CD14-positive monocyte (primary cell): Measurements from ENCODE around the gene EFHC1. TPM values are rescaled to one million over a fixed set of nuclear protein-coding genes. Genes with fewer than 3 reads are reported as not detected.
A peak's percentile ranks its signal among the peaks of the same experiment; 100 is the strongest.

Source experiments
- DNase-seq, 3 donors: peaks; one replicate each; pipeline ENCODE4 v3.0.0-alpha.2; 2011 to 2022
- H2AFZ ChIP-seq: 2 replicates; pipeline ENCODE4 v1.6.0; 2012; ENCODE audit warnings: mild to moderate bottlenecking, low read depth, low read length, inconsistent platforms; ENCODE audit not compliant: insufficient read depth, poor library complexity, severe bottlenecking
- H3K27ac ChIP-seq, 2 donors: 1 replicate in 1 of 2; 2 replicates in 1 of 2; pipeline ENCODE4 v1.5.1; 2012 to 2013; ENCODE audit warnings: low read length in 2 of 2, control low read depth in 1 of 2, inconsistent platforms in 1 of 2, low read depth in 1 of 2, mild to moderate bottlenecking in 1 of 2
- H3K27me3 ChIP-seq, 2 donors: one replicate each; pipeline versions ENCODE4 v1.6.0 to v1.6.1; 2011 to 2013; ENCODE audit warnings: low read length in 2 of 2; ENCODE audit not compliant: control insufficient read depth in 2 of 2, insufficient read depth in 2 of 2
- H3K36me3 ChIP-seq, 2 donors: replicated peaks in 1 of 2; 1 replicate in 1 of 2; 2 replicates in 1 of 2; pipeline versions ENCODE4 v1.5.1 to v1.6.1; 2012 to 2013; ENCODE audit warnings: low read length in 2 of 2, control low read depth in 1 of 2, inconsistent platforms in 1 of 2, mild to moderate bottlenecking in 1 of 2; ENCODE audit not compliant: insufficient read depth in 2 of 2, control insufficient read depth in 1 of 2
- H3K4me1 ChIP-seq, 2 donors: 1 replicate in 1 of 2; 2 replicates in 1 of 2; pipeline versions ENCODE4 v1.5.1 to v1.6.1; 2012 to 2013; ENCODE audit warnings: low read length in 2 of 2, control low read depth in 1 of 2, inconsistent platforms in 1 of 2, mild to moderate bottlenecking in 1 of 2, moderate library complexity in 1 of 2; ENCODE audit not compliant: insufficient read depth in 2 of 2, control insufficient read depth in 1 of 2
- H3K4me2 ChIP-seq: replicated peaks from 2 replicates; pipeline ENCODE3; 2012; ENCODE audit warnings: low read length, moderate library complexity, mild to moderate bottlenecking; ENCODE audit not compliant: poor library complexity, severe bottlenecking; ENCODE audit errors: extremely low read depth
- H3K4me3 ChIP-seq, 3 experiments: fragments of 200-600 bp in 1 of 3; sonication (generic) in 1 of 3; replicated peaks in 1 of 3; 1 replicate in 2 of 3; 2 replicates in 1 of 3; pipeline ENCODE4 v1.5.1; 2011 to 2013; ENCODE audit warnings: low read length in 3 of 3, mild to moderate bottlenecking in 3 of 3, control low read depth in 2 of 3, low read depth in 2 of 3, inconsistent platforms in 1 of 3, moderate library complexity in 1 of 3
- H3K79me2 ChIP-seq: 2 replicates; pipeline ENCODE4 v1.6.0; 2012; ENCODE audit warnings: mild to moderate bottlenecking, control low read depth, inconsistent platforms, low read length, moderate library complexity; ENCODE audit not compliant: insufficient read depth
- H3K9ac ChIP-seq: 2 replicates; pipeline ENCODE4 v1.6.0; 2017; ENCODE audit warnings: low read length, mild to moderate bottlenecking; ENCODE audit not compliant: insufficient read depth, poor library complexity, severe bottlenecking
- H3K9me3 ChIP-seq, 2 donors: replicated peaks in 1 of 2; 1 replicate in 1 of 2; 2 replicates in 1 of 2; pipeline versions ENCODE4 v1.5.1 to v1.6.1; 2012 to 2013; ENCODE audit warnings: low read length in 2 of 2, control low read depth in 1 of 2; ENCODE audit not compliant: control insufficient read depth in 1 of 2, insufficient read depth in 1 of 2
- H4K20me1 ChIP-seq: 2 replicates; pipeline ENCODE4 v1.6.0; 2012; ENCODE audit warnings: mild to moderate bottlenecking, low read length, control low read depth, moderate library complexity; ENCODE audit not compliant: insufficient read depth
- H3K27ac Mint-ChIP-seq, 7 donors: one replicate each; pipeline ENCODE4 v1.8.0; 2020; ENCODE audit warnings: mild to moderate bottlenecking in 7 of 7, mixed read lengths in 7 of 7, moderate library complexity in 6 of 7, inconsistent platforms in 2 of 7
- H3K27me3 Mint-ChIP-seq, 3 donors: one replicate each; pipeline ENCODE4 v1.8.0; 2021 to 2022; ENCODE audit warnings: low read depth in 3 of 3, mild to moderate bottlenecking in 3 of 3, mixed read lengths in 3 of 3, moderate library complexity in 3 of 3, inconsistent platforms in 1 of 3
- H3K36me3 Mint-ChIP-seq, 2 donors: one replicate each; pipeline ENCODE4 v1.8.0; 2020; ENCODE audit warnings: mixed read lengths in 2 of 2, inconsistent platforms in 1 of 2, mild to moderate bottlenecking in 1 of 2
- H3K4me1 Mint-ChIP-seq: one replicate; pipeline ENCODE4 v1.8.0; 2020; ENCODE audit warnings: mild to moderate bottlenecking, mixed read lengths
- H3K4me3 Mint-ChIP-seq, 2 donors: one replicate each; pipeline ENCODE4 v1.8.0; 2020; ENCODE audit warnings: mild to moderate bottlenecking in 2 of 2, mixed read lengths in 2 of 2, moderate library complexity in 1 of 2
- H3K9me3 Mint-ChIP-seq, 7 donors: one replicate each; pipeline ENCODE4 v1.8.0; 2020 to 2022; ENCODE audit warnings: mixed read lengths in 7 of 7, mild to moderate bottlenecking in 6 of 7, moderate library complexity in 6 of 7, inconsistent platforms in 2 of 7
- WGBS: methylation state at CpG from one replicate; pipeline ENCODE4 v1.1.5; 2013; ENCODE audit warnings: missing lambda C conversion rate; ENCODE audit not compliant: insufficient coverage; 5-methylcytosine and 5-hydroxymethylcytosine counted together
- intact Hi-C, 2 donors: fragments of 100-400 bp; cut with micrococcal nuclease; formaldehyde crosslinking; loops; one replicate each; pipeline versions ENCODE4 v1.15.0 to v1.15.1; 2023
- polyA plus RNA-seq, 3 donors: library from polyadenylated mRNA; depleted of rRNA in 1 of 3; unstranded in 2 of 3; stranded (reverse) in 1 of 3; fragments of 300-500 nt in 2 of 3; fragments of >200 nt in 1 of 3; fragmentation: Illumina TruSeq in 2 of 3; gene quantifications; 1 replicate in 2 of 3; 2 replicates in 1 of 3; pipeline ENCODE4 v1.2.3, GENCODE V29; 2012 to 2021
- TF ChIP-seq, protein P1 (sequence below): fragments of 200-600 bp; IDR thresholded peaks from one replicate; pipeline ENCODE4 v1.8.0; 2022; ENCODE audit warnings: antibody characterized with exemption, mild to moderate bottlenecking

EFHC1 gene
- polyA plus RNA-seq, 3 donors, result 0.30 to 13.5 (median 2.3) TPM

- Histone ChIP-seq H3K4me3 (no peak overlapping the region), H3K36me3 (peaks cover 6 to 21% of the 10 kb centered on the region in 2 donors), H3K9ac (no peak overlapping the region), H3K4me1 (peaks cover 33 to 36% of the 10 kb centered on the region in 2 donors), H3K27ac (no peak overlapping the region), H3K9me3 (no peaks in the 10 kb centered on the region), H2AFZ (no peak overlapping the region), H4K20me1 (peaks cover 4% of the 10 kb centered on the region), H3K79me2 (peaks cover 41% of the 10 kb centered on the region), H3K4me2 (no peak overlapping the region), H3K27me3 (no peaks in the 10 kb centered on the region)
- Mint-ChIP-seq H3K27ac (peak overlapping the region in 1 of 7 donors; percentile 65), H3K4me1 (peaks cover 41% of the 10 kb centered on the region), H3K27me3 (no peaks in the 10 kb centered on the region), H3K36me3 (peaks cover 18% of the 10 kb centered on the region in 2 donors), H3K9me3 (peaks cover 0 to 7% (median 4%) of the 10 kb centered on the region in 7 donors), H3K4me3 (no peak overlapping the region)
- WGBS, result no CpG with 5 or more reads among the region's 3 CpGs
- TF ChIP-seq, protein P1, sequence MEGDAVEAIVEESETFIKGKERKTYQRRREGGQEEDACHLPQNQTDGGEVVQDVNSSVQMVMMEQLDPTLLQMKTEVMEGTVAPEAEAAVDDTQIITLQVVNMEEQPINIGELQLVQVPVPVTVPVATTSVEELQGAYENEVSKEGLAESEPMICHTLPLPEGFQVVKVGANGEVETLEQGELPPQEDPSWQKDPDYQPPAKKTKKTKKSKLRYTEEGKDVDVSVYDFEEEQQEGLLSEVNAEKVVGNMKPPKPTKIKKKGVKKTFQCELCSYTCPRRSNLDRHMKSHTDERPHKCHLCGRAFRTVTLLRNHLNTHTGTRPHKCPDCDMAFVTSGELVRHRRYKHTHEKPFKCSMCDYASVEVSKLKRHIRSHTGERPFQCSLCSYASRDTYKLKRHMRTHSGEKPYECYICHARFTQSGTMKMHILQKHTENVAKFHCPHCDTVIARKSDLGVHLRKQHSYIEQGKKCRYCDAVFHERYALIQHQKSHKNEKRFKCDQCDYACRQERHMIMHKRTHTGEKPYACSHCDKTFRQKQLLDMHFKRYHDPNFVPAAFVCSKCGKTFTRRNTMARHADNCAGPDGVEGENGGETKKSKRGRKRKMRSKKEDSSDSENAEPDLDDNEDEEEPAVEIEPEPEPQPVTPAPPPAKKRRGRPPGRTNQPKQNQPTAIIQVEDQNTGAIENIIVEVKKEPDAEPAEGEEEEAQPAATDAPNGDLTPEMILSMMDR, result no peak
- intact Hi-C loops, result no loop called here
- DNase-seq, result no peak
These were observed 43.4 kb upstream of the EFHC1 start for GRCh38 chr6:52376763-52377162.

DNA sequence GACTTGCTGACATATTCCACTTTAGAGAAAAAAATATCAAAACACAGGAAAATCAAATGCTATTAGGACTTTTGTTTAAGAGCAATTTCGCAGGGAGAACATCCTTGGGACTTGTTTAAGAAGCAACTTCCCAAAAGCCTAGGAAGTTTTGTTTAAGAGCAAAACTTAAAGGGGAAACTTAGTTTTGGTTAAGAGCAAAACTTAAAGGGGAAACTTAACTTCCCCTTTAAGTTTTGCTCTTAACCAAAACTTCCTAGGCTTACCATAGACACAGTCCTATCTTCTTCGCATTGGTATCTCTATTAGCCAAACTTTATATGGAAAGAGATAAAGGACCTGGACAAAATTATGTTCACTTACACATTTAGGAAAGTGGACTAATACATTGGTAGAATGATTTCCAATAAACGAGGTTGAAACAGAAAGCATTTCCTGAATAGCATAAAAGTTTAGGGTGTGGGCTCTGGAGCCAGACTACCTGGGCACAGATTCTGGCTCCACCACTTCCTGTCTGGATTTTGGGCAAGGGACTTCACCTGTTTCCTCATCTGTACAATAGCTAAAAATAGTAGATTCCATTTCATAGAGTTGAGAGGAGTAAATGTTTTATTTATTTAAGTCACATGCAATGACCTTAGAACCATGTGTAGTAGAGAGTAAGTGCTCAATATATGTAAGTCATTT, 42.5 kb upstream of the EFHC1 start:
- Mint-ChIP-seq H3K4me1 (peaks cover 39% of the 10 kb centered on the region), H3K9me3 (peaks cover 0 to 7% (median 4%) of the 10 kb centered on the region in 7 donors), H3K36me3 (peaks cover 21 to 23% of the 10 kb centered on the region in 2 donors), H3K4me3 (peak overlapping the region in 1 of 2 donors; percentile 72), H3K27me3 (no peaks in the 10 kb centered on the region), H3K27ac (peak overlapping the region in 6 of 7 donors; percentile 12 to 74 (median 44))
- Histone ChIP-seq H3K27ac (peak overlapping the region in 1 of 2 donors; percentile 21), H3K27me3 (no peaks in the 10 kb centered on the region), H2AFZ (no peak overlapping the region), H3K9ac (no peak overlapping the region), H3K4me2 (peak overlapping the region; percentile 62), H3K4me1 (peaks cover 33 to 36% of the 10 kb centered on the region in 2 donors), H3K4me3 (peak overlapping the region in 1 of 3 experiments; percentile 42), H3K36me3 (peaks cover 6 to 26% of the 10 kb centered on the region in 2 donors), H3K9me3 (no peaks in the 10 kb centered on the region), H3K79me2 (peaks cover 35% of the 10 kb centered on the region), H4K20me1 (no peaks in the 10 kb centered on the region)
- no CpG with 5 or more reads among the region's 3 CpGs for WGBS
- peak; percentile 12 to 60 (median 36) for DNase-seq
- intact Hi-C loops, result no loop called here
- TF ChIP-seq, protein P1, result no peak
